NCI-H1048 (cell line): ENCODE data around the gene OR8D2.

ENCODE experiments used
- DNase-seq: peaks from one replicate; lab custom pipeline; 2025; lab: John Stamatoyannopoulos, UW

Gene OR8D2

DNA sequence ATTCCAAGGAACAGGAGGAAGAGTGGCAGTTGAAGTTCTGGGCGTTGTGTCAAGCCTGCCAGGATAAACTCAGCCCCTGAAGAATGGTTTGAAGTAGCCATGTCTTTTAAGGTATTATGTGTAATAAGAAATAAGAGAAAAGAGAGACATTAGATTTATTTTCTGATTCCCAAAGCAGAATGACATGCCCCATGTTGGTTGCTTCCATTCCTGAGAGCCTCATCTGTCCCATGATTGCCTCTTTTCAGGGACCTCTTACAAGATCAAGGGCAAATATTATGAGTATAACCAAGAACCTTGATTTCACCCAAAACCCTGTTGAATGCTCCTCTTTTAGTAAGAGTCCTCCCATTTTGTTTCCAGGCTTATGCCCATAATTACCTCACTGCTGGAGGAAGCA, at the start of gene OR8D2:
Gene OR8D2 (minus strand): TSS at position 101 of the 400 bp plus-strand sequence. CDS start 0 bp downstream, at position 101.
- DNase-seq, result no peak

- no peak for DNase-seq
Observed at GRCh38 chr11:124359566-124359965, 39.6 kb upstream of the OR8D2 start.

GRCh38 chr11:124346311-124346955, 26.4 kb upstream of the OR8D2 start:
- no peak for DNase-seq

- no peak for DNase-seq
Observed at GRCh38 chr11:124344346-124344745, 24.3 kb upstream of the OR8D2 start.

DNA sequence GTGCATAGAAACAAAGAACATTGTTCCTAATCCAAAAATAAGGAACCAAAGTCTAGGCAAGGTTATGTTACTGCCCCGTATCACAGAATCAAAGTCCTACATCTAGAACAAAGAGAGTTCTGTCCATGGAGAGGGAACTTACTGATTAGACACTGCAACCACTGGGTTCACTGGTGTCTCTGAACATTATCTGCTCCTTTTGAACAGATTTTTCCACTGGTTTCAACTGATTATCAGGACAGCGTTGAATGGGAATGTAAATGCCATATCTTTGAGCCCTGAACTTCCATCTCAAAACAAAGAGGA, 20.1 kb upstream of the OR8D2 start:
- DNase-seq, result no peak

DNA sequence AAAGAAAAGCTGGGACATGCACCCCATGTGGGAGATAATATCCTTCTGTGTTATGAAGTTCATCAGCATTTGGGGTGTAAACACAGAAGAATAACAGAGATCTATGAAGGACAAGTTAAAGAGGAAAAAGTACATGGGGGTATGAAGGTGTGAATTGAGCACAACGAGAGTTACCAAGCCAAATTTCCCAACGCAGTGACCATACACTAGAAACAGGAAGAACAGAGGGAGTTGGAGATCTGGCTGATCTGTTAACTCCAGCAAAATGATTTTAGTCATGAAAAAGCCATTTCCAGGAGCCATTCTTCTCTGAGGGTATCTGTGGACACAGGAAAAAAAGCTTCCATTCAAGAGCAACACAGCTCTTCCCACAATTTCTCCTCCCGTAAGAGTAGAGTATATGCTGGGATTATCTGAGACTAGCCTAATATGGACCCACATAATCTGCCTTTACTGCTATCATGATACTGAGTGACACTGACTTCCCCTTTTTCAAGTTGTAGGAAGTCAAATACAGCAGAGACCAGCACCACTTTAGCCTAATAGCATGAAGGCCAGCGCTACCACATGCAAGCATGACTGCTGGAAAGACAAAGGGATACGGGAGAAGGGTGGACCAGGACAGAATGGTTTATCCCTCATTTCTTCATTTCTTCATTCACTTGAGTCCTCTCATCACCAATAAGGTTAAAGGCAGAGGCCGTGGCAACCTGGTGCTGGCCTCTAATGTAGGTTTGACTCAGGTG, 19.6 kb upstream of the OR8D2 start:
- no peak for DNase-seq

DNA sequence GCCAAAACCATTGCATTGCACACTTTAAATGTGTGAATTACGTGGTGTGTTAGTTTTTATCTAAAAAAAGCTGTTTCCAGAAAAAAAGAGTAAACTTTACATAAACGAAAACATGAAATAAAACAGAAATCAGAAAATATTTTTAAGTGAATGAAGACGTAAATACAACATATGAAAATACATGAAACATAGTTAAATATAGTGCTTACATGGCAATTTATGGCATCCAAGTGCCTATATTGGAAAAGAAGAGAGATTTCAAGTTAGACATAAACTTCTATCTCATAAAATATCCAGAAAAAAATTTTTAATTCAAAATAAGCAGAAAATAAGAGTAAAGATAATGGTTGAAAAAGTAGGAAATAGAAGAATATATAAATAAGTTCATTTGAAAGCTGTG, 11.9 kb upstream of the OR8D2 start:
- DNase-seq, result no peak

GRCh38 chr11:124329787-124330478, 9.9 kb upstream of the OR8D2 start:
- DNase-seq, result no peak

- no peak for DNase-seq
Observed at GRCh38 chr11:124327775-124328174, 7.8 kb upstream of the OR8D2 start.

- no peak for DNase-seq
Observed at GRCh38 chr11:124322356-124322755, 2.4 kb upstream of the OR8D2 start.

GRCh38 chr11:124315052-124315451, 4.9 kb downstream of the OR8D2 start:
- DNase-seq, result no peak

DNA sequence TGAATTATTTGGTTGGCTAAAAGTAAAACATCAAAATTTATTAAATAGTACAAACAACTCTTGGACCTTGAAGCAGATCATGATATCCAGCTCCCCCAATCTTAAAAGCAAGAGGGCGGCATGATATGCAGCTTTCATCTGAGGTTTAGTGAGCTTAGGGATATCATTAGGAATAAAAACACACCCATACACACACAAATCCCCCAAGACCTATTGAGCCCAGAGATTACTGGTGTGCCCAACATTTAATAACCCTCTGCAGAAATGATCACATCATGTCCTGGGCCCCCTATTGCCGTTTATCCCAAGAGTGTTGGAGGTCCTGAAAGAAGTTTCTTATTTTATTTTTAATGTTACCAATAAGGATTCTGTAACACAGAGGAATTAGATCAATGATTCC, 6.1 kb downstream of the OR8D2 start, which contains the start of gene OR8D1:
Gene OR8D1 (minus strand): TSS at position 101 of the 400 bp plus-strand sequence. CDS start 3,183 bp downstream, outside the sequence.
- DNase-seq, result no peak

- DNase-seq, result no peak
Observed at GRCh38 chr11:124313131-124313530, 6.9 kb downstream of the OR8D2 start.

DNA sequence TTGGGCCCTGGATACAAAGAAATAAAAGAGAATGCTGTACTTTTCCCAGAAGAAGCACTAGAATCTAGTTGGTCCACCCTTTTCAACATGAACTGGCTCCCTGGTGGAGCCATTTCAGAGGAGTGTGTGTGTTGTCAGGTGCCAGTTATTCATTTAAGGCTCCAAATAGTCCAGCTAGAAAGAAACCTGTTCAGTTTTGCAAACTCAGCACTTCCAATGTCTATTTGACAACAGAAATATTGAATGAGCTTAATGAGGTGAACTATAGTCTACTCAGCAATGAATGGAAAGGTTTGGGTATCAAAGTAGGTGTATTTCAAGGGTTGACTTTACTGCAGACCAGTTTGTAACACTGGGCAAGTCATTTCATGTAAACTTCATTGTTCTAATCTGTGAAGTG, 8.3 kb downstream of the OR8D2 start:
- no peak for DNase-seq

- no peak for DNase-seq
Observed at GRCh38 chr11:124311269-124311668, 8.7 kb downstream of the OR8D2 start.

- no peak for DNase-seq
Observed at GRCh38 chr11:124310721-124311120, 9.3 kb downstream of the OR8D2 start.

DNA sequence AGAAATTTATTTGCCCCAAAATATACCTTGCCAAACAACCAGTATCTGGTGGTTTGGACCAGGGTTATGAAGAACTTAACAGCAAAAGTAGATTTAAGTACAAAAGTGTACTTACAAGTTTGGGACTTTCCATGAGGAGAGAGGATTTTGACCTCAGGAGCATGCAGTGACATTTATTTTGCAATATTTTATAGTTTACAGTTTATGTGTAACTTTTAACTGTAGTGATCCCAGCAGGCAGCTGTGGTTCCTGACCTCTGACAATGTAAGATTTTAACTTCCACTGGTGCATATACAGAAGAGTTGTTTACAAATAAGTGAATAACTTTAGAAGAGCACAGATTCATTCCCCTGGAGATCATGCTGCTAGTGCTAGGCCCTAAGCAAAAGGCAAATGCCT, 12.9 kb downstream of the OR8D2 start:
- no peak for DNase-seq

- DNase-seq, result no peak
Observed at GRCh38 chr11:124302347-124303125, 17.5 kb downstream of the OR8D2 start.

DNA sequence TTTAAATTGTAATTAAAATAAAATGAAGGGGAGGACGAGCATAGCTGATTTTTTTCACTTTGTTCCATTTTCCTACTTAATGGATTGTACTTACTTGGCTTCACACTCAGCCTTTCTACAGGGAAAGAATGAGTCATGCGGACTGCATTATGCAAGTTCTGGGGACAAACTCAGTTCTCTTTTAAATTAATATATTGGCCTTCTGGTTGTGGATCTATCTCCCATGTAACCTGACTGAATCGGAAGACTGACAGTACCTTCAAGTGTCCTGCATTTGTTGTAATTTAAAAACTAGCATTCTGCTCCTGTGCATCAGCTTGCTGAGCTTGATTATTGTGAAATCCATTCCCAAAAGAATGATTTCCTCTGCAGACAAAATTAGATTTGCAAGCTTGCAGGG, 18.4 kb downstream of the OR8D2 start:
- no peak for DNase-seq

- no peak for DNase-seq
Observed at GRCh38 chr11:124297921-124298320, 22.1 kb downstream of the OR8D2 start.

DNA sequence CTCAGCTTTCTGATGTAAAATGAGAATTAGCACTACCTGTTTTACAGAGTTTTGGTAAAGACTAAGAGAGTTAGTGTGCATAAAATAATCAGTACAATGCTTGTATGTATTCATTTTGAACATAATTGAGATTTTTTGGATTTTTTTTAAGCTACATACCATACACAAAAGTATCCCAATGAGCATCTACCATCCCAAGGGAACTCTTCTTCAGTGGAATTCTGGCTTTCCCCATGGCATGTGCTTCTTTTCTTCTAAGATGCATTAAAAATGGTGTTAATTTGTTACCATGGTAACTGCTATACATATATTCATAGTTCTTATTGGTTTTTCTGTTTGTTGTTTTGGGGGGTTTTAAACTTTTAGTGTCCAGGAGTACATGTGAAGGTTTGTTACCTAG, 24.0 kb downstream of the OR8D2 start:
- no peak for DNase-seq

GRCh38 chr11:124294687-124295086, 25.3 kb downstream of the OR8D2 start:
- DNase-seq, result no peak
